ENCODE results near the gene SGIP1.

SGIP1 gene

DNA sequence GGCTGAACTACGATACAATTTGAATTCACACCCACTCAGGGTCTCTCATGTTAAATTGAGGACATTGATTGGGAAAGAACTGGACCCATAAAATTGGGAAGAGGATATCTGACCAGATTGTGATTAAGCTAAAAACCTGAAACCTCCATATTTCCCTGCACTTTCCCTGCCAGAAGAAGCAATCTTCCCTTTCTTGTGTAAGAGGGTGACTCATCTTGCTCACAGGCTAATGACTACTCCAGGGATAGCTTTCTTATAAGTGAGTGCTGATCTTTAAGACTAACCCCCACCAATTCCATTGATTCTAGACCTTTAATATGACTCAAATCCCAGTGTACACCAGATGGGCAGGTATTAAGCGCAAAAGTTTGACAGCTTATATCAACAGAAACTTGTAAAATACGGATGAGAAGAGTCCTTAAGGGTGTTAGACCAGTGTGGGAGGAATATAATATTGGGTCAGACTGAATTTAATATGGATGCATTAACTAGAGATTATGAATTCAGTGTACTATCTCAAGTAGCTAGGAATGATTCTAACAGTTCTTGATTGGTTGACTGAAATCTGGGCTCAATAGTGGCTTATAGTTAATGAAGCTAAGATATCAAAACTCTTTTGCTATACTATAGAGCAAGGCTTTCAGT is 12.1 kb upstream of the SGIP1 start:
- no peak for DNase-seq (ENCODE audit: low read depth, low spot score)

GRCh38 chr1:66523562-66523961 is 10.4 kb upstream of the SGIP1 start:
- no peak for DNase-seq (ENCODE audit: low read depth, low spot score)

DNA sequence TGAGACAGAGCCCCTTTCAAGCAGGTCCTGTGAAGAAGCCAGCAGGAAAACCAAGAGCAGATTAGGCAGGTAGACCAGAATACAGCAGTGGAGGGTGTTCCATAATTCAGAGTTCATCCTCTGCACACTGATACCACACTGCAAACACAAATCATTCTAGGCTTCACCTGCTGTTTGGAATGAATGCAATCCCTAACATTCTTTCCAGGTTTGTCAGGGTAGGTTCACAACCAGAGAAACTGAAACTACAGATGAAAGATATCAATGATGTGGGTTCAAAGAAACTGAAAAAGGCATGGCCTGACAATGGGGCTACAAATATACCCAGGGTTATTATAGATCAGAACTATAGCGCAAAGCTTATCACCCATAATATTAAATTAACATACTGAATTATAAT is 8.9 kb upstream of the SGIP1 start:
- DNase-seq (ENCODE audit: low read depth, low spot score) = no peak

GRCh38 chr1:66526036-66526435 is 7.9 kb upstream of the SGIP1 start:
- DNase-seq (ENCODE audit: low read depth, low spot score) = no peak

DNA sequence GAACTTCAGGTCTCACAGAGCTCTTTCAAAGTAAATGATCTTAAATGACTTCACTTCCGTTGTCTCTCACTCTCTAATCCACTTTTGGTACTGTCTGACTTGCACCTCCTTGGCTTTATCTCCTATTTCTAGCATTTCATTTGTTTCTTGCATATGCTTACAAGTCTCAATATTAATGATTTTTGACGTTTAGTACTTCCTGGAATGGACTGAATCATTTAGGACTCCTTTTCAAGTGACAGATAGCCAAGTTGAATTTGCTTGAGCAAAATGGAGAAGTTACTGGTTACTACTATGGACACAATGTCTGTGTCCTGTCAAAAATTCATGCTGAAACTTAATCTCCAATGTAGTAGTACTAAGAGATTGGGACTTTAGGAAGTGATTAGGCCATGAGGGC is 7.0 kb upstream of the SGIP1 start:
- no peak for DNase-seq (ENCODE audit: low read depth, low spot score)

GRCh38 chr1:66527686-66528085 is 6.3 kb upstream of the SGIP1 start:
- DNase-seq (ENCODE audit: low read depth, low spot score) = no peak

- DNase-seq (ENCODE audit: low read depth, low spot score) = no peak
Measured at GRCh38 chr1:66528580-66528979, 5.4 kb upstream of the SGIP1 start.

GRCh38 chr1:66532214-66532613 is 1.7 kb upstream of the SGIP1 start:
- no peak for DNase-seq (ENCODE audit: low read depth, low spot score)

- no peak for DNase-seq (ENCODE audit: low read depth, low spot score)
Measured at GRCh38 chr1:66532798-66533783, 862 bp upstream of the SGIP1 start.

DNA sequence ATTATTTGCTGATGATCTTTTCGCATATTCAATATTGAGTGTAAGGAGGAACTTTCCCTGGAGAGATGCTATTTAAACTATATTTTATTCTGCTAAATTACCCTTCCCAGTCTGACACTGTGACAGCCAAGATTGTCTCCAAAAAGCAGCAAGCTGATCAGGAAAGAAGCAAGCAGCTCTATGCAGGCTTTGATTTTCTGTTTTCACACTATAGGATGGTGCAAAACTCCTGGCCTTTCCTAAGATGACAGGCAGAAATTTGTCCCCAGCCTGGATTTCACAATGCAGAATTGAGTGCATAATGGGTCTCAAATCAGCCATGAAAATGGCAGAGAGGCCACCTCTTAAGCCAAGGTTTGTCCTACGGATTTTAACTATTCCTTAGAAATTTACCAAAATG is 1.1 kb downstream of the SGIP1 start:
- no peak for DNase-seq (ENCODE audit: low read depth, low spot score)

- no peak for DNase-seq (ENCODE audit: low read depth, low spot score)
Measured at GRCh38 chr1:66535853-66536252, 1.9 kb downstream of the SGIP1 start.

DNA sequence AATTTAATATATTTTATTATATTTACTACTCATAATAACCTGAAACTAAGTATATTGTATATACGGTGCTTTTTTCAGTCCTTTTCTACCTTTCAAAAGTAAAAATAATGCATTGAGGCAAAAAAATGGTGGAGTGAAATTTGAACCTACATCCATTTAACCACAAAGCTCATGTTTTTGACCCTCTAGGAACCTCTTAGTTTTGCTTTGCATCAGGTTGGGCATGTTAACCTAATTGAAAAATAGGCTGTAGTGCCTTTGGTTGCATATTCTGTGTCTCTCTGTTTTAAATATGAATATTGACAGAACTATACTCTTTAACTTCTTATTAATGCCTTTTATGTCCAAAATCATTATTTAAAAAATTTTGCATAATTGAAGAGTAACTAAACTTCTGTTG is 3.8 kb downstream of the SGIP1 start:
- no peak for DNase-seq (ENCODE audit: low read depth, low spot score)

- DNase-seq (ENCODE audit: low read depth, low spot score) = no peak
Measured at GRCh38 chr1:66539491-66539890, 5.5 kb downstream of the SGIP1 start.

GRCh38 chr1:66540434-66541032 is 6.6 kb downstream of the SGIP1 start:
- no peak for DNase-seq (ENCODE audit: low read depth, low spot score)

DNA sequence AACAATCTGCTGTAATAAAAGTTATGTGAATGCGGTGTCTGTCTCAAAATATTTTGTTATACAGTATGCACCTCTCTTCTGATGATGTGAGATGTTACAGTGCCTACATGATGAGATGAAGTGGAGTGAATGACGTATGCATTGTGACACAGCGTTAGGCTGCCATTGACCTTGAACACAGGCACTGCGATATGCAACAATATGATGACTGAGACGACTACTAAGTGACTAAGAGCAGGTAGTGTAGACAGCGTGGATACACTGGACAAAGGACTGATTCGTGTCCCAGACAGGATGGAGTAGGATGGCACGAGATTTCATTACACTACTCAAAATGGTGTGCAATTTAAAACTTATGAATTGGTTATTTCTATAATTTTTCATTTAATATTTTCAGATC is 8.4 kb downstream of the SGIP1 start:
- no peak for DNase-seq (ENCODE audit: low read depth, low spot score)

DNA sequence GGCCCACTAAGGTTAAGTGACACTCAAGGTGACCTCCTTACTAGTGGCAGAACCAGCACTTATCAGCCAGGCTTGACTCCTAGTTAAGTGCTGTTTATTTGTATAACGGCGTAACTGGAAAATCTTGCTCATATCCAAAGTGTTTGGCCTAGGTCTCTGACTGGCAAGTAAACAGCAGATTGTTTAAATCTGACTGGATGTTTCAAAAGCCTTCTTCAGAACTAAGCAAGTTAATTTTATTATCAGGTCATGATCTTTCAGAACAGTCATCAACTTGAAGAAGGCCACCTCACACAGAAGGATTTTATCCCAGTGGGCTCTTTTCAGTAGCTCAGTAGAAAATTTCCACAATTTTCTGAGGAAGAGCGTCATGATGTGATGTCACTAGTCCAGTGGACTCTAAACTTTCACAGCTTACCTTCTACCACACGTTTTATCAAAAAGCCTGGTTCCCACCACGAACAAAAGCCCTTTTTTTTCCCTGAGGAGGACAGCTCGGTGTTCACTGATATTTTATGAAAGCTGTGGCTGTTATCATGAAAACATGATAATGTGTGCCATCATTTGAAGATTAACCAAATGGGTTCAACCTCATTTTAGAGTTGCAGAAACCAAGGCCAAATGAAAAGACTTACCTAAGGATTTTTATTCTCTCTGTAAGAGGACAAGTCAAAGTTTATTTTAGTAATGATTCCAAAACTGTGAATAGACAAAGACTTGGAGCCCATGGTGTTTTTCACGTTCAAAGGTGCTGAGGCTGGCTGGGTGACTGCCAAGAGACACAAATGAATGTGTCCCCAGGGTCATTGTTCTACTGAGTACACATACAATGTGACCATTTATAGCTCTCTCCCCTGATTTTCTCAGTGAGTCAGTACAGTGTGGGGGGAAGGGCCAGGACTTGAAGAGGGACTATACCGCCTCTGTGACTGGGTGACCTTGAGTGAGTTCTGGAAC is 9.1 kb downstream of the SGIP1 start:
- DNase-seq (ENCODE audit: low read depth, low spot score) = no peak

GRCh38 chr1:66546047-66546810 is 12.3 kb downstream of the SGIP1 start:
- DNase-seq (ENCODE audit: low read depth, low spot score) = no peak

DNA sequence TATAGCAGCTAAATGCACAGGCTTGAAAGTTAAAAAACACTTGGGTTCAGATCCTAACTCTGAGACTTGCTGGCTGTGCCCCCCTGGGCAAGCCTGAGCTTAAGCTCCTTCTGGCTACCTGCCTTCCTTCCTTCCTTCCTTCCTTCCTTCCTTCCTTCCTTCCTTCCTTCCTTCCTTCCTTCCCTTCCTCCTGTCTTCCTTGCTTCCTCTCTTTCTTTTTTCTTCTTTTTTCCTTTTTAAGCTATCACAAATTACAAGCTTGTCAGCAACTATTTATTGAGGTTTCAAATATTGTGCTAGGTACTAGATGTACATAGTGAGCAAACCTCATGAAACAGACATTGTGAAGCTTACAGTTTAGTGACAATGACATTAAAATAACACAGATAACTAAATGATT is 15.1 kb downstream of the SGIP1 start:
- DNase-seq (ENCODE audit: low read depth, low spot score) = no peak

GRCh38 chr1:66550243-66550642 is 16.3 kb downstream of the SGIP1 start:
- no peak for DNase-seq (ENCODE audit: low read depth, low spot score)

- no peak for DNase-seq (ENCODE audit: low read depth, low spot score)
Measured at GRCh38 chr1:66552287-66552686, 18.3 kb downstream of the SGIP1 start.

DNA sequence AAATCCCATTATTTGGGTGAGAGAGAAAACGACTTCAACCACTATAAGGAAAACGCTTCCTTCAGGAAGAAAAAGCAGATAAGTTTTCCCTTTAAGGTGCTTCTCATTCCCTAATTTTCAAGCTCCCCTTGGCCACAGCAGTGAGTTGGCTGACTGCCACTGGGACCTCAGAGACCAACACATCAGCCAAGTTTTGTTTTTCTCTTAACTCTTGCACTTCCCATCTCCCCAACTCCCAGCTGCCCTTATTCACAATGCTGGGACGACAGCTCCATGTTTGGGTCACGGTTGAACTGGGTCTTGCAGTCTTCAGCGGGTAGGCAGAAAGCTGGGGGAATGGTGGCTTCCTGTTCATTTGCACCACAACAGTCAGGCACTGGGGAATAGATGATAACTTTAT is 18.9 kb downstream of the SGIP1 start:
- no peak for DNase-seq (ENCODE audit: low read depth, low spot score)

Measured in activated CD4-positive, CD25-positive, alpha-beta regulatory T cell treated with anti-CD3 and anti-CD28 coated beads, Interleukin-2, amount 50 U/mL, for 16 hours (primary cell).